Transverse colon (tissue), 1 donor: ENCODE data around the gene PTPRN.

Source experiments
- EP300 ChIP-seq: sonication (generic); formaldehyde crosslinking; IDR thresholded peaks from one replicate; pipeline ENCODE4 v1.6.1; 2017; ENCODE audit warnings: antibody characterized with exemption, low read depth
- POLR2A ChIP-seq: fragments of 450-650 bp; IDR thresholded peaks from one replicate; pipeline ENCODE4 v1.6.1; 2016; ENCODE audit warnings: antibody characterized with exemption, mild to moderate bottlenecking, moderate library complexity

GRCh38 chr2:219249203-219249980 lies 59.8 kb downstream of the PTPRN start:
- TF ChIP-seq EP300, result no peak
- TF ChIP-seq POLR2A, result peak; percentile 74
